Stimulated activated naive B cell treated with anti-CD40 and anti-IgM and Interleukin-4, amounts not matched to agents 10 μg/mL and 1 μg/mL and 100 μg/mL, for 72 hours (primary cell): Measurements from ENCODE around the gene KCNJ18.
"Not testable (repeated sequence)": the region's sequence is repeated elsewhere in the genome, so short reads cannot be mapped to it uniquely, and the experiment has no call there.

ENCODE experiments used
- ATAC-seq, 2 donors: fragments of 150-1000 bp; cut with Tn5 transposase; replicated peaks; 2 replicates each; pipeline ENCODE4 v1.10.0; 2021; ENCODE audit warnings: moderate library complexity in 1 of 2
- DNase-seq: peaks from one replicate; pipeline ENCODE4 v3.0.0; 2021
- H3K27ac Mint-ChIP-seq: one replicate; pipeline ENCODE4 v1.8.0; 2022; ENCODE audit warnings: mild to moderate bottlenecking, mixed read lengths
- H3K27me3 Mint-ChIP-seq, 2 donors: one replicate each; pipeline ENCODE4 v1.8.0; 2022; ENCODE audit warnings: mixed read lengths in 2 of 2
- H3K36me3 Mint-ChIP-seq, 2 donors: one replicate each; pipeline ENCODE4 v1.8.0; 2022; ENCODE audit warnings: mixed read lengths in 2 of 2, mild to moderate bottlenecking in 1 of 2
- H3K4me1 Mint-ChIP-seq, 2 donors: one replicate each; pipeline ENCODE4 v1.8.0; 2022; ENCODE audit warnings: mixed read lengths in 2 of 2, mild to moderate bottlenecking in 1 of 2
- H3K4me3 Mint-ChIP-seq, 2 donors: one replicate each; pipeline ENCODE4 v1.8.0; 2022; ENCODE audit warnings: mild to moderate bottlenecking in 2 of 2, mixed read lengths in 2 of 2, moderate library complexity in 1 of 2
- H3K9me3 Mint-ChIP-seq, 2 donors: one replicate each; pipeline ENCODE4 v1.8.0; 2022; ENCODE audit warnings: mixed read lengths in 2 of 2, mild to moderate bottlenecking in 1 of 2

The KCNJ18 gene

GRCh38 chr17:21667413-21668117 is 24.8 kb upstream of the KCNJ18 start:
- not testable (repeated sequence) for ATAC-seq, H3K27ac Mint-ChIP-seq, H3K4me3 Mint-ChIP-seq, H3K4me1 Mint-ChIP-seq, DNase-seq, H3K36me3 Mint-ChIP-seq, H3K27me3 Mint-ChIP-seq
- H3K9me3 Mint-ChIP-seq: peaks cover 10 to 11% of the 10 kb centered on the region in 2 donors

GRCh38 chr17:21668118-21668488 is 24.2 kb upstream of the KCNJ18 start:
- not testable (repeated sequence) for H3K27me3 Mint-ChIP-seq, H3K36me3 Mint-ChIP-seq, H3K27ac Mint-ChIP-seq, ATAC-seq, DNase-seq, H3K4me3 Mint-ChIP-seq, H3K4me1 Mint-ChIP-seq
- peaks cover 10 to 11% of the 10 kb centered on the region in 2 donors for H3K9me3 Mint-ChIP-seq

GRCh38 chr17:21668746-21669508 is 23.4 kb upstream of the KCNJ18 start:
- not testable (repeated sequence) for H3K4me3 Mint-ChIP-seq, H3K27ac Mint-ChIP-seq, DNase-seq, H3K27me3 Mint-ChIP-seq, H3K4me1 Mint-ChIP-seq, ATAC-seq, H3K36me3 Mint-ChIP-seq
- peaks cover 11 to 12% of the 10 kb centered on the region in 2 donors for H3K9me3 Mint-ChIP-seq

GRCh38 chr17:21669616-21670360 is 22.5 kb upstream of the KCNJ18 start:
- not testable (repeated sequence) for H3K36me3 Mint-ChIP-seq, ATAC-seq, H3K4me1 Mint-ChIP-seq, DNase-seq, H3K4me3 Mint-ChIP-seq, H3K27ac Mint-ChIP-seq, H3K27me3 Mint-ChIP-seq
- peaks cover 7 to 12% of the 10 kb centered on the region in 2 donors for H3K9me3 Mint-ChIP-seq

GRCh38 chr17:21670361-21671155 is 21.8 kb upstream of the KCNJ18 start:
- H3K27ac Mint-ChIP-seq, ATAC-seq, H3K4me1 Mint-ChIP-seq, H3K4me3 Mint-ChIP-seq, H3K27me3 Mint-ChIP-seq, H3K36me3 Mint-ChIP-seq, DNase-seq: not testable (repeated sequence)
- H3K9me3 Mint-ChIP-seq: peaks cover 7 to 14% of the 10 kb centered on the region in 2 donors

GRCh38 chr17:21671437-21671836 is 20.9 kb upstream of the KCNJ18 start:
- H3K9me3 Mint-ChIP-seq: peaks cover 7 to 14% of the 10 kb centered on the region in 2 donors
- not testable (repeated sequence) for H3K4me1 Mint-ChIP-seq, H3K27ac Mint-ChIP-seq, H3K36me3 Mint-ChIP-seq, H3K27me3 Mint-ChIP-seq, DNase-seq, H3K4me3 Mint-ChIP-seq, ATAC-seq

- not testable (repeated sequence) for H3K27ac Mint-ChIP-seq, H3K4me1 Mint-ChIP-seq, H3K27me3 Mint-ChIP-seq, H3K4me3 Mint-ChIP-seq, ATAC-seq, H3K36me3 Mint-ChIP-seq, DNase-seq
- peaks cover 6 to 15% of the 10 kb centered on the region in 2 donors for H3K9me3 Mint-ChIP-seq
Measured at GRCh38 chr17:21671871-21672270, 20.5 kb upstream of the KCNJ18 start.

- not testable (repeated sequence) for H3K36me3 Mint-ChIP-seq, DNase-seq, H3K27me3 Mint-ChIP-seq, H3K4me3 Mint-ChIP-seq, H3K27ac Mint-ChIP-seq, ATAC-seq, H3K4me1 Mint-ChIP-seq
- peaks cover 9 to 19% of the 10 kb centered on the region in 2 donors for H3K9me3 Mint-ChIP-seq
Measured at GRCh38 chr17:21673451-21674241, 18.7 kb upstream of the KCNJ18 start.

- Mint-ChIP-seq H3K36me3 (no peaks in the 10 kb centered on the region), H3K4me1 (no peaks in the 10 kb centered on the region), H3K27me3 (peaks cover 0 to 5% of the 10 kb centered on the region in 2 donors), H3K9me3 (peaks cover 9 to 20% of the 10 kb centered on the region in 2 donors), H3K27ac (no peak overlapping the region), H3K4me3 (no peak overlapping the region)
- ATAC-seq (no peak), DNase-seq (no peak)
Measured at GRCh38 chr17:21674242-21674731, 18.0 kb upstream of the KCNJ18 start.

- not testable (repeated sequence) for H3K4me1 Mint-ChIP-seq, H3K27me3 Mint-ChIP-seq, H3K27ac Mint-ChIP-seq, ATAC-seq, H3K36me3 Mint-ChIP-seq, H3K4me3 Mint-ChIP-seq, DNase-seq
- H3K9me3 Mint-ChIP-seq: peaks cover 9 to 23% of the 10 kb centered on the region in 2 donors
Measured at GRCh38 chr17:21674891-21675738, 17.2 kb upstream of the KCNJ18 start.

- H3K9me3 Mint-ChIP-seq: peaks cover 9 to 25% of the 10 kb centered on the region in 2 donors
- H3K27ac Mint-ChIP-seq, H3K27me3 Mint-ChIP-seq, DNase-seq, ATAC-seq, H3K4me1 Mint-ChIP-seq, H3K36me3 Mint-ChIP-seq, H3K4me3 Mint-ChIP-seq: not testable (repeated sequence)
Measured at GRCh38 chr17:21675739-21676130, 16.6 kb upstream of the KCNJ18 start.

- peaks cover 0 to 5% of the 10 kb centered on the region in 2 donors for H3K27me3 Mint-ChIP-seq
- H3K4me3 Mint-ChIP-seq: no peak overlapping the region
- peaks cover 9 to 25% of the 10 kb centered on the region in 2 donors for H3K9me3 Mint-ChIP-seq
- H3K27ac Mint-ChIP-seq: no peak overlapping the region
- DNase-seq (no peak), ATAC-seq (no peak)
- no peaks in the 10 kb centered on the region for H3K36me3 Mint-ChIP-seq
- H3K4me1 Mint-ChIP-seq: no peaks in the 10 kb centered on the region
Measured at GRCh38 chr17:21676281-21677111, 15.8 kb upstream of the KCNJ18 start.
